ENCODE data around the gene ANXA8. TPM values are rescaled to one million over a fixed set of nuclear protein-coding genes. Genes with fewer than 3 reads are reported as not detected.

The ANXA8 gene
- polyA plus RNA-seq, 1 experiment = 0.27 TPM

DNA sequence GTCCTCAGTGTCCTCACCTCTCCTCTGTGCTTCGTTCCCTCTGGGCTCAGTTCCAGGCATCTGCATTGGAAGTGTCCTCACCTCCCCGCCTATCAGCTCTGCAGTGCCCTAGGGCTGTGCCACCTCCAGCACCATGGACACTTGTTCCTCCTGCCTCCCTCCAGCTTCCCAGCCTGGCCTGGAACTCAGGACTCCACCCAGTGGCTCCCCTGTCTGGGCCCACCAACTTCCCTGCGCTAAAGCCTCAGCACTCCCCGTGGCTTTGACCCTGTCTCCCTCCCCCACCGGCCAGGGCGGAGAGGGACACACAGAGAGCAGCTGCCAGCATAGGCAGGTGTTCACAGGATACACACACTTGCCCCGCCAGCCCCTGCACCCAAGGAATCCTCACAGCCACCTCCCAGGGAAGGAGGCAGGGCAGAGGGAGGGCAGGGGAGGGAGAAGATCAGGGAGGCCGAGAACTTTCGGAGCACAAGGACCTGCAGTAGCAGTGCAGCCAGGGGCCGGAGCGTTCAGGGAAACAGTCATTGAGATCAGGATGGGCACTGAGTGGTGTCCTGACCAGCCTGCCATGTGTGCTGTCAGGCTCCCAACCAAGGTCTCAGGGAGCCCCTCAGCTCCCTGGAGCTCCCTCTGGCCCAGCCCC, 31.3 kb downstream of the ANXA8 start:
- Histone ChIP-seq H3K36me3 (ENCODE audit: control insufficient read depth, insufficient read depth, low read length) (no peaks in the 10 kb centered on the region), H3K27me3 (ENCODE audit: control insufficient read depth, insufficient read depth, low read length) (peaks cover 6% of the 10 kb centered on the region), H3K4me3 (ENCODE audit: low read depth, low read length) (no peak overlapping the region)
- no peak for DNase-seq (ENCODE audit: low read depth)
- POLR2A ChIA-PET = no interaction called here
- TF ChIP-seq, protein P1, sequence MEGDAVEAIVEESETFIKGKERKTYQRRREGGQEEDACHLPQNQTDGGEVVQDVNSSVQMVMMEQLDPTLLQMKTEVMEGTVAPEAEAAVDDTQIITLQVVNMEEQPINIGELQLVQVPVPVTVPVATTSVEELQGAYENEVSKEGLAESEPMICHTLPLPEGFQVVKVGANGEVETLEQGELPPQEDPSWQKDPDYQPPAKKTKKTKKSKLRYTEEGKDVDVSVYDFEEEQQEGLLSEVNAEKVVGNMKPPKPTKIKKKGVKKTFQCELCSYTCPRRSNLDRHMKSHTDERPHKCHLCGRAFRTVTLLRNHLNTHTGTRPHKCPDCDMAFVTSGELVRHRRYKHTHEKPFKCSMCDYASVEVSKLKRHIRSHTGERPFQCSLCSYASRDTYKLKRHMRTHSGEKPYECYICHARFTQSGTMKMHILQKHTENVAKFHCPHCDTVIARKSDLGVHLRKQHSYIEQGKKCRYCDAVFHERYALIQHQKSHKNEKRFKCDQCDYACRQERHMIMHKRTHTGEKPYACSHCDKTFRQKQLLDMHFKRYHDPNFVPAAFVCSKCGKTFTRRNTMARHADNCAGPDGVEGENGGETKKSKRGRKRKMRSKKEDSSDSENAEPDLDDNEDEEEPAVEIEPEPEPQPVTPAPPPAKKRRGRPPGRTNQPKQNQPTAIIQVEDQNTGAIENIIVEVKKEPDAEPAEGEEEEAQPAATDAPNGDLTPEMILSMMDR (IDR thresholded peaks at IDR 0.05; ENCODE audit: insufficient read depth, low read depth, low read length) = no peak
- CTCF ChIA-PET = interaction anchor here (0.6 to 2.7 kb wide), 3 partner anchors 10 to 28 kb away, joined by 3 to 8 read pairs (median 7); no protein-coding TSS in a partner anchor

GRCh38 chr10:47451998-47452494, 31.9 kb downstream of the ANXA8 start:
- ChIA-PET CTCF (interaction anchor here (0.6 to 1.9 kb wide), 2 partner anchors 10 to 28 kb away, joined by 3 to 7 read pairs; no protein-coding TSS in a partner anchor), POLR2A (no interaction called here)
- no peak for DNase-seq (ENCODE audit: low read depth)

DNA sequence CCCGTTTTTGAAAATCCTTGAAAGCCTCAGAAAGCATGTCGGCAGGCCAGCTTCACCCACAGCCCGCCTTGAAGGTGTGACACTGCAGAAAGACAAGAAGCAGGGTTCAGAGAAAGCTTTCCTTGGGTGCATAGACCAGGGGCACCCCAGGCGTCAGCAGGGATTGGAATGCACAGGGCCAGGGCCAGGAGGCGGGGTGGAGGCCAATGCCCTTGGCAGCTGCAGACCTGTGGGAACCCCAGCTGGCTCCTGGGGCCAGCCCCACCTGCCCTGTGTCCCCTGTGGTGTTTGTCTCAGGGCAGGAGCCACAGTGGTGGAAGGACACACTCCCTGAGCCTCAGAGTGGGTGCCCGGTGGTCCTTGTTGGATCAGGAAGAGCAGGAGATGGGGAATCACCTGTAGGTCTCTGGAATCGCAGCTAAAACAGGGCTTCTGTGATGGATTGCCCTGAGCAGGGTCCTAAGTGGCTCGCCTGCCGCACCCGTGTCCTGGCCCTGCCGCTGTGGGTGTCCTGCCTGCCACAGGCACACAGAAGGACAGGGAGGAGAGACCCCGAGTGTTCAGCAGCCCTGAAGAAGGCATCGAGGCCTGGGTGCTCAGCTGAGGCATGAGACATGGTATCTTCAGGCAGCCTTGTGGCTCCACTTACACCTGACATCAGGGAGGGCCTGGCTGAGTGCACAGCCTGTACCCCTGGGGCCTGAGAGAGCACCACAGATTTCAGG, 32.5 kb downstream of the ANXA8 start:
- no peak for DNase-seq (ENCODE audit: low read depth)
- Histone ChIP-seq H3K36me3 (ENCODE audit: control insufficient read depth, insufficient read depth, low read length) (no peaks in the 10 kb centered on the region), H3K4me3 (ENCODE audit: low read depth, low read length) (no peak overlapping the region), H3K27me3 (ENCODE audit: control insufficient read depth, insufficient read depth, low read length) (peaks cover 6% of the 10 kb centered on the region)
- CTCF ChIA-PET = interaction anchor here (0.6 to 1.9 kb wide), 2 partner anchors 9 to 27 kb away, joined by 3 to 7 read pairs; no protein-coding TSS in a partner anchor
- POLR2A ChIA-PET = no interaction called here
- TF ChIP-seq, protein P1 (IDR thresholded peaks at IDR 0.05; ENCODE audit: insufficient read depth, low read depth, low read length) = no peak

More at GRCh38 chr10:47451998-47452494, 31.9 kb downstream of the ANXA8 start:
- no peaks in the 10 kb centered on the region for H3K36me3 ChIP-seq (ENCODE audit: control insufficient read depth, insufficient read depth, low read length)
- no peak overlapping the region for H3K4me3 ChIP-seq (ENCODE audit: low read depth, low read length)
- TF ChIP-seq, protein P1 (IDR thresholded peaks at IDR 0.05; ENCODE audit: insufficient read depth, low read depth, low read length) = no peak
- H3K27me3 ChIP-seq (ENCODE audit: control insufficient read depth, insufficient read depth, low read length) = peaks cover 6% of the 10 kb centered on the region

GRCh38 chr10:47450442-47450841, 33.5 kb downstream of the ANXA8 start:
- POLR2A ChIA-PET = no interaction called here
- Histone ChIP-seq H3K27me3 (ENCODE audit: control insufficient read depth, insufficient read depth, low read length) (peaks cover 6% of the 10 kb centered on the region), H3K36me3 (ENCODE audit: control insufficient read depth, insufficient read depth, low read length) (no peaks in the 10 kb centered on the region), H3K4me3 (ENCODE audit: low read depth, low read length) (no peak overlapping the region)
- DNase-seq (ENCODE audit: low read depth) = no peak
- CTCF ChIA-PET = interaction anchor here (0.6 to 1.9 kb wide), 4 partner anchors 8 to 55 kb away, joined by 3 to 7 read pairs (median 3); no protein-coding TSS in a partner anchor
- TF ChIP-seq, protein P1 (IDR thresholded peaks at IDR 0.05; ENCODE audit: insufficient read depth, low read depth, low read length) = no peak

- peaks cover 6% of the 10 kb centered on the region for H3K27me3 ChIP-seq (ENCODE audit: control insufficient read depth, insufficient read depth, low read length)
- TF ChIP-seq, protein P1 (IDR thresholded peaks at IDR 0.05; ENCODE audit: insufficient read depth, low read depth, low read length) = no peak
- H3K4me3 ChIP-seq (ENCODE audit: low read depth, low read length) = no peak overlapping the region
- DNase-seq (ENCODE audit: low read depth) = no peak
- POLR2A ChIA-PET = no interaction called here
- CTCF ChIA-PET = interaction anchor here (1.3 to 1.4 kb wide), 2 partner anchors 9 to 12 kb away, joined by 3 read pairs; no protein-coding TSS in a partner anchor
- no peaks in the 10 kb centered on the region for H3K36me3 ChIP-seq (ENCODE audit: control insufficient read depth, insufficient read depth, low read length)
Observed at GRCh38 chr10:47449979-47450378, 33.9 kb downstream of the ANXA8 start.

All from BJ (cell line).